Measurements from ENCODE around the gene WNT3A. TPM values are rescaled to one million over a fixed set of nuclear protein-coding genes. Genes with fewer than 3 reads are reported as not detected.

The WNT3A gene
- total and polyA plus RNA-seq, 4 donors = 0.09 to 3.1 (median 1.9) TPM

- no peaks in the 10 kb centered on the region for H3K9me3 ChIP-seq (ENCODE audit: control insufficient read depth in 4 of 4, insufficient read depth in 3 of 4, low read length in 3 of 4)
- DNase-seq (no peak), ATAC-seq (ENCODE audit: insufficient read depth, low FRiP score) (no peak)
- no peak overlapping the region for H3K9ac ChIP-seq (ENCODE audit: insufficient read depth in 1 of 2, low read length in 2 of 2)
- TF ChIP-seq CTCF (IDR thresholded peaks at IDR 0.05; ENCODE audit: control extremely low read depth, extremely low read depth) = no peak
- H3K27ac ChIP-seq (ENCODE audit: low read depth in 1 of 2, low read length in 1 of 2) = no peak overlapping the region
- H3K4me1 ChIP-seq (ENCODE audit: control insufficient read depth in 5 of 5, insufficient read depth in 5 of 5, low read length in 5 of 5) = peaks cover 0 to 7% (median 2%) of the 10 kb centered on the region in 5 donors
- H3K27me3 ChIP-seq (ENCODE audit: control insufficient read depth in 3 of 3, insufficient read depth in 3 of 3, low read length in 2 of 3) = peaks cover 0 to 11% (median 0%) of the 10 kb centered on the region in 3 donors
- H3K4me3 ChIP-seq = no peak overlapping the region
- 88 to 97% methylated on average over 2 of the region's 2 CpGs for WGBS, 2 donors
- no peaks in the 10 kb centered on the region for H3K36me3 ChIP-seq (ENCODE audit: control insufficient read depth in 4 of 4, insufficient read depth in 4 of 4, low read length in 4 of 4)
Observed at GRCh38 chr1:228016181-228016510, 9.3 kb downstream of the WNT3A start.

- H3K36me3 ChIP-seq (ENCODE audit: control insufficient read depth in 4 of 4, insufficient read depth in 4 of 4, low read length in 4 of 4) = no peaks in the 10 kb centered on the region
- DNase-seq (no peak), ATAC-seq (ENCODE audit: insufficient read depth, low FRiP score) (no peak)
- no peak overlapping the region for H3K27ac ChIP-seq (ENCODE audit: low read depth in 1 of 2, low read length in 1 of 2)
- H3K9ac ChIP-seq (ENCODE audit: insufficient read depth in 1 of 2, low read length in 2 of 2) = no peak overlapping the region
- no peak overlapping the region for H3K4me3 ChIP-seq
- H3K9me3 ChIP-seq (ENCODE audit: control insufficient read depth in 4 of 4, insufficient read depth in 3 of 4, low read length in 3 of 4) = no peaks in the 10 kb centered on the region
- peaks cover 0 to 7% (median 2%) of the 10 kb centered on the region in 5 donors for H3K4me1 ChIP-seq (ENCODE audit: control insufficient read depth in 5 of 5, insufficient read depth in 5 of 5, low read length in 5 of 5)
- 78 to 82% methylated on average over 12 of the region's 12 CpGs for WGBS, 2 donors
- TF ChIP-seq CTCF (IDR thresholded peaks at IDR 0.05; ENCODE audit: control extremely low read depth, extremely low read depth) = no peak
- H3K27me3 ChIP-seq (ENCODE audit: control insufficient read depth in 3 of 3, insufficient read depth in 3 of 3, low read length in 2 of 3) = peaks cover 0 to 5% (median 0%) of the 10 kb centered on the region in 3 donors
Observed at GRCh38 chr1:228016653-228017355, 10.0 kb downstream of the WNT3A start.

- H3K27ac ChIP-seq (ENCODE audit: low read depth in 1 of 2, low read length in 1 of 2) = no peak overlapping the region
- H3K4me1 ChIP-seq (ENCODE audit: control insufficient read depth in 5 of 5, insufficient read depth in 5 of 5, low read length in 5 of 5) = peaks cover 0 to 7% (median 2%) of the 10 kb centered on the region in 5 donors
- DNase-seq (no peak), ATAC-seq (ENCODE audit: insufficient read depth, low FRiP score) (no peak)
- WGBS, 2 donors = 94 to 97% methylated on average over 16 of the region's 16 CpGs
- no peaks in the 10 kb centered on the region for H3K36me3 ChIP-seq (ENCODE audit: control insufficient read depth in 4 of 4, insufficient read depth in 4 of 4, low read length in 4 of 4)
- H3K27me3 ChIP-seq (ENCODE audit: control insufficient read depth in 3 of 3, insufficient read depth in 3 of 3, low read length in 2 of 3) = no peaks in the 10 kb centered on the region
- no peak overlapping the region for H3K9ac ChIP-seq (ENCODE audit: insufficient read depth in 1 of 2, low read length in 2 of 2)
- no peaks in the 10 kb centered on the region for H3K9me3 ChIP-seq (ENCODE audit: control insufficient read depth in 4 of 4, insufficient read depth in 3 of 4, low read length in 3 of 4)
- TF ChIP-seq CTCF (IDR thresholded peaks at IDR 0.05; ENCODE audit: control extremely low read depth, extremely low read depth) = no peak
- H3K4me3 ChIP-seq = no peak overlapping the region
Observed at GRCh38 chr1:228017356-228018124, 10.7 kb downstream of the WNT3A start.

All from lung (tissue), 12 donors.